NB4 (cell line): ENCODE results near the gene TEX19.

Source experiments
- DNase-seq: peaks from one replicate; pipeline ENCODE4 v3.0.0; 2010; ENCODE audit warnings: low read depth
- H3K4me3 ChIP-seq: one replicate; pipeline ENCODE4 v1.5.1; 2011; ENCODE audit warnings: mild to moderate bottlenecking, low read depth, low read length, moderate library complexity
- MYC ChIP-seq: IDR thresholded peaks from 2 replicates; pipeline ENCODE4 v1.6.1; 2011; ENCODE audit warnings: low read depth, low read length
- POLR2A ChIP-seq: IDR thresholded peaks from 2 replicates; pipeline ENCODE4 v1.6.1; 2011; ENCODE audit warnings: mild to moderate bottlenecking; ENCODE audit not compliant: insufficient read length; ENCODE audit errors: extremely low read depth
- TF ChIP-seq, protein P1 (sequence below): IDR thresholded peaks from one replicate; pipeline ENCODE4 v1.5.1; 2012; ENCODE audit warnings: low read depth, low read length
- TF ChIP-seq, protein P2 (sequence below): IDR thresholded peaks from 2 replicates; pipeline ENCODE4 v1.6.1; 2011; ENCODE audit warnings: low read depth, low read length

Gene TEX19

DNA sequence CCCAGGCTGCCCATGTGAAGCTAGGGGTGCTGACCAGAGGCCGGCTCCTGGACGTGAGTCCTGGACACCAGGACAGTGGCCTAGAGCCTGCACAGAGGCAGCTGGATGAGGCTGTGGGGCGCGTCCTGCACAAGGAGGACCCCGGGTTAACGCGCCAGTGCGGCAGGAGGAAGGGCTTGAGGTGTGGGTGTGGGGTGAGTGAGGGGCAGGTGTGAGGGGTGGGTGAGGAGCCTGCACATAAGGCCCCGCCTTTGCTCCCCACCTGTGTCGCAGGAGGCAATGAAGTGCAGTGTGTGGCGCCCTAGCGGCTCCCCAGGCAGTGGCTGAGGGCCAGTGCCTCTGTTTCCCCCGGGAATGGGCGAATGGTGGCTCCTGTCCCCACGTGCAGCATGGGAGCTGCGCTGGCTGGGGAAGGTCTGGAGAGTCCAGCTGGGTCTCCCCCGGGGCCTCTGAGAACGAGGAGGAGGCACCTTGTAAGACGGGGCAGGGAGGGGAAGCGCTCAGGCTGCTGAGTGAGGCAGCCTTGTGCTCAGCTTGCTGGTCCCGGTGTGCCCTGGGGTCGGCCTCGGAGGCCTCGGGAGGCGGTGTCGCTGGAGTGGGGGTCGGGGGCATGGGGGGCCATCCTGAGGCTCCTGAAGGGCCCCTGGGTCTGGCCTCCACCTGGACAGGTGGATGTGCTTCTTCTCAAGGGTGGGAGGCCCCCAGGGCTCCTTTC lies 44.9 kb upstream of the TEX19 start:
- no peak overlapping the region for H3K4me3 ChIP-seq
- TF ChIP-seq, protein P1, sequence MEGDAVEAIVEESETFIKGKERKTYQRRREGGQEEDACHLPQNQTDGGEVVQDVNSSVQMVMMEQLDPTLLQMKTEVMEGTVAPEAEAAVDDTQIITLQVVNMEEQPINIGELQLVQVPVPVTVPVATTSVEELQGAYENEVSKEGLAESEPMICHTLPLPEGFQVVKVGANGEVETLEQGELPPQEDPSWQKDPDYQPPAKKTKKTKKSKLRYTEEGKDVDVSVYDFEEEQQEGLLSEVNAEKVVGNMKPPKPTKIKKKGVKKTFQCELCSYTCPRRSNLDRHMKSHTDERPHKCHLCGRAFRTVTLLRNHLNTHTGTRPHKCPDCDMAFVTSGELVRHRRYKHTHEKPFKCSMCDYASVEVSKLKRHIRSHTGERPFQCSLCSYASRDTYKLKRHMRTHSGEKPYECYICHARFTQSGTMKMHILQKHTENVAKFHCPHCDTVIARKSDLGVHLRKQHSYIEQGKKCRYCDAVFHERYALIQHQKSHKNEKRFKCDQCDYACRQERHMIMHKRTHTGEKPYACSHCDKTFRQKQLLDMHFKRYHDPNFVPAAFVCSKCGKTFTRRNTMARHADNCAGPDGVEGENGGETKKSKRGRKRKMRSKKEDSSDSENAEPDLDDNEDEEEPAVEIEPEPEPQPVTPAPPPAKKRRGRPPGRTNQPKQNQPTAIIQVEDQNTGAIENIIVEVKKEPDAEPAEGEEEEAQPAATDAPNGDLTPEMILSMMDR = no peak
- TF ChIP-seq MYC = no peak
- TF ChIP-seq, protein P2, sequence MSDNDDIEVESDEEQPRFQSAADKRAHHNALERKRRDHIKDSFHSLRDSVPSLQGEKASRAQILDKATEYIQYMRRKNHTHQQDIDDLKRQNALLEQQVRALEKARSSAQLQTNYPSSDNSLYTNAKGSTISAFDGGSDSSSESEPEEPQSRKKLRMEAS = no peak
- TF ChIP-seq POLR2A = no peak
- DNase-seq = no peak

DNA sequence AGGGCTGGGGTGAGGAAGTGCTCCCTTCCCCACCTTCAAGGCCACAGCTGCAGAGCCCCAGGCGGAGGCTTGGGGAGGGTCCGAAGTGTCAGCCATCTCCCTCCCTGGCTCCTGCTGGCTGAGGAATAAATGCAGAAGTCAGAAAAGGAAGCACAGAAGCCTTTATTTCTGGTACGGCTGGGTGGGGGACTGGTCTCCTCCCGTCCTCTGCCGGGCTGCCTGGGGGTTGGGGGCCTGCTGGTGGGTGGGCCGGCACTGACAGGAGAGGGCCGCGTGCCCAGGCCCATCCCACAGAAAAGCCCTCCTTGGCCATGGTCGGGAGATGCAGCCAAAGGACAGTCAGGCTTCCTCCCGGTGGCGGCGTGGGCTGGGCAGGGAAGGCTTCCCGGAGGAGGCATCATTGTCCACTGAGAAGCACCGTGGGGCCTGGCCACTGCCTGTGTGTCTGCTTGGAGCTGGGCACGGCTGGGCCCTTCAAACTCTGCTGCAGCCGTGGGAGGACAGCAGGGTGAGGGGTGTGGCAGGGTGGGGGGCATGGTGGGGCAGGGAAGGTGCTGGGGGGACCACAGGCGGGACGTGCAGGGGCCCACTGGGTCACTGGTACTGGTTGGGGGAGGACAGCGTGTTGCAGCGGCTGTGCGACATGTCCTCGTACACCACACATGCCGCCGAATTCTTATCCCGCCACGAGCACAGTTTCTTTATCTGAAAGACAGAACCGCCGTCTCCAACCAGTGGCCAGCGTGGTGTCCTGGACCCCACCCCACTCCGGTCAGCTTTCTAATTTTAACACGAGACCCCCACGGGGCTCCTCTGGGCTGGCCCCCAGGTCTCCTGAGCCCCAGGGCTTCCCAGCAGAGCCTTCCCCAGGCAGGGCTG lies 44.1 kb upstream of the TEX19 start:
- DNase-seq = peak; percentile 54
- H3K4me3 ChIP-seq = no peak overlapping the region
- 0 out of 2 replicates have a peak, but pooled peaks have one; percentile 9 for TF ChIP-seq MYC
- TF ChIP-seq, protein P1 = no peak

DNA sequence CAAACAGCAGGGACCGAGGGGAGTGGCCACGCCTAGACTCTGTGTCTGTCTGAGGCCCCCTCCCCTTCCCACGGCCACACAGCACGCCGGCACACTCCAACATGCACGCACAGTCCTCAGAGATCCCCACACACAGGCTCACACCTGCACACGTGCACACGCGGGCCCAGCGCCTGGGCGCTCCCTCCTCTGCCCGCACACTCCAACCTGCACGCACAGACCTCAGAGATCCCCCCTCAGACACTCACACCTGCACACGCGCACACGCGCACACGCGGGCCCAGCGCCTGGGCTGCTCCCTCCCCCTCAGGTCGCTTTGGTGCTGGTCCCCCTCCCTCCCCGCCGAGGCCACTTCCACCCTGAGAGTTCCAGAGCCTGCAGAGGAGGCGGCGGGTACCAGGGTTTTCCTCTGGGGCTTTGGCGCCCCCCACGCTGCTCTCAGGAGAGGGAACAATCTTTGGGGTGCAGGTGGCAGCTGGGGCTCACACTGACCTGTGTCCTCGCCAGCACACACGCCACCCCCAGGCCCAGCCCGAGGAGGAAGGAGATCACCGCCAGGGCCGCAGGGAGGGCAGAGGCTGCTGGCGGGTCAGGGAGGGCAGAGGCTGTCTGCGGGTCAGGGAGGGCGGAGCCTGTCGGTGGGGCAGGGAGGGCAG lies 43.2 kb upstream of the TEX19 start:
- TF ChIP-seq, protein P1 = no peak
- TF ChIP-seq MYC (no peak), POLR2A (no peak)
- TF ChIP-seq, protein P2 = no peak
- no peak for DNase-seq
- no peak overlapping the region for H3K4me3 ChIP-seq

DNA sequence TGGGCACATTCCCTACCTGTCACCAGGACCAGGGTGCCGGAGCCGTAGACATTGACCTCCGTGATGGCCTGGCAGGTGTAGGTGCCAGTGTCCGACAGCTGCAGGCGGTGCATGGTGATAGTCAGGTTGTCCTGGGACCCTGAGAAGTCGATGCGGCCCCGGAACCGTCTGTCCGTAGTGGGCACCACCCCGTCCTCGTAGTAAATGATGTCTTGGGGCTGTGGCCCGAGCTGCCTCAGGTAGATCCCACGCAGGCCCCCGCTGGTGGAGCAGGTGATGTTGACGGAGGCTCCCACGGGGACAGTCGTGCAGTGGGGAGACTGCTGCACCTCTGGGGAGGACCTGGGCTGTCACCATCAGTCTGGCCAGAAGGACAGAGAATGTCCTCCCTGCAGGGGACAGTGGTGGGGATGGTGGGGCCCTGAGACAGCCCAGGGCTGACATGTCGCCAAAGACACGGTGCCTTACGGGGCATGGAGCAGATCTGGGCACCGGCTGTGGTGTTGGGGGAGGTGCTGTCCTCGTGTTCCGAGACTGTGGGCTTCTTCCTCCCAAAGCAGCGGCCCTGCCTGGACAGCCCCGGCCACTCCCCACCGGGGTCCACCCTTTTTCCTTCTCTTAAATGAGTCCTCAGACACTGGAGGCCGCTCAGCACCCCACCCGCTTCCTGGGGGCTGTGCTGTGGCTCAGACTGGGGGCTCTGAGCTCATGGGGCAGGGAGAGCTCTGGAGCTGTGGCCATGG lies 42.2 kb upstream of the TEX19 start:
- TF ChIP-seq, protein P1 = no peak
- TF ChIP-seq, protein P2 = no peak
- TF ChIP-seq MYC (no peak), POLR2A (no peak)
- no peak for DNase-seq
- no peak overlapping the region for H3K4me3 ChIP-seq

DNA sequence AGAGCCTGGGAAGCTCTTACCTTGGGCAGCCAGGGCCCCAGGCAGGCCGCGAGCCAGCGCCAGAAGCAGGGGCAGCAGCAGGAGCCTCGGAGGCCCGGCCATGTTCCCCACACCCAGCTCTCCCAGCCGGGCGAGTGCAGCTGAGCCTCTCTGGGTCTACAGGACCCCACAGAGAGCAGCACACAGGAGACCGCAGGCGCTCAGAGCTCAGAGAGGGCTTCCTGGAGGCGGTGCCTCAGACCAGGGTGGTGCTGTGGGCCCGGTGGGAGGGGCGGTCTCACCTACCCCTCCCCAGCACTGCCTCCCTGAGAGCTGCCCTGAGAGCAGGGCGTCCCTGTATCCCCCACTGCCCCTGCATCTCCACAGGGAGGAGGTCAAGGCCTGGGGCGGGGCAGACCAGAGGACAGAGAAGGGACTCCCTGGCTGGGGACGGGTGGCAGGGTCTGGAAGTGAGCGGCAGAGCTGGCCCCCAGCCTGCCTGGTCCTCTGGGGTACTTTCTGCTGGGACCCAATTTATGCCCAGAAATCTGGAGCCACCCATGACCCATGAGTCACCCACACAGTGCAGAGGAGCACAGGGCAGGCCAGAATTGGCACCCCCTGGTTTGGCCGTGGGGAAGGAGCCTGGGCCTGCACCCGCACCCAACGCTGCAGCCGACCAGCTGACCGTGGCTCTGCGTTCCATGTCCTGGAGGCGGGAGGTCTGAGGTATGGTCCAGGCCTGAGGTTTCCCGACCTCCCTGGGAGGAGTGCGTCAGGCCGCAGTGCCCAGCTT lies 41.5 kb upstream of the TEX19 start, which contains the start of gene CD7:
Gene CD7 (minus strand): TSS at position 215 of the 775 bp plus-strand sequence. CDS start 113 bp downstream, at position 102.
- H3K4me3 ChIP-seq = no peak within 1 kb of the TSS
- no peak for DNase-seq

More for the DNA sequence above, 41.5 kb upstream of the TEX19 start, which contains the start of gene CD7:
- TF ChIP-seq MYC (no peak), POLR2A (no peak)
- TF ChIP-seq, protein P2 = no peak
- TF ChIP-seq, protein P1 = no peak
